IMR-90 (cell line): ENCODE data around the gene CD44. TPM values are rescaled to one million over a fixed set of nuclear protein-coding genes. Genes with fewer than 3 reads are reported as not detected.

ENCODE experiments used
- ATAC-seq: fragments of 200-7000 bp; cut with Tn5 transposase; 2 replicates; pipeline ENCODE4 v1.9.1; 2020; ENCODE audit warnings: low read depth, mild to moderate bottlenecking, moderate library complexity
- BruUV-seq: library from RNA; stranded (reverse); fragments of 400-500 nt; replicated peaks from 2 replicates; lab custom pipeline; 2021; lab: Mats Ljungman, UMichigan
- CTCF ChIA-PET: fragments of 300-600 bp; formaldehyde crosslinking; extraction: SDS; loops from one replicate; lab custom pipeline; 2021; ENCODE audit warnings: antibody characterized with exemption; lab: Yijun Ruan, JAX
- POLR2A ChIA-PET: fragments of 300-600 bp; sonication (Branson Sonifier 250); formaldehyde crosslinking; loops from one replicate; lab custom pipeline; 2022; ENCODE audit warnings: antibody characterized with exemption; ENCODE audit not compliant: unreplicated experiment; lab: Charles Lee
- DNase-seq: peaks from one replicate; pipeline ENCODE4 v3.0.0; 2013
- H2AFZ ChIP-seq: replicated peaks from 2 replicates; pipeline ENCODE3; 2013; ENCODE audit warnings: low read length, mild to moderate bottlenecking; ENCODE audit not compliant: poor library complexity
- H2AK5ac ChIP-seq: 2 replicates; pipeline ENCODE4 v1.6.1; 2013; ENCODE audit warnings: low read depth, low read length, inconsistent platforms
- H2AK9ac ChIP-seq: replicated peaks from 2 replicates; pipeline ENCODE3; 2013; ENCODE audit warnings: mild to moderate bottlenecking, low read depth, low read length, moderate library complexity; ENCODE audit not compliant: poor library complexity
- H2BK120ac ChIP-seq: 2 replicates; pipeline ENCODE4 v1.6.1; 2013; ENCODE audit warnings: low read depth, low read length, inconsistent platforms
- H2BK15ac ChIP-seq: 3 replicates; pipeline ENCODE4 v1.6.1; 2013; ENCODE audit warnings: low read depth, low read length, inconsistent platforms
- H2BK20ac ChIP-seq: 2 replicates; pipeline ENCODE4 v1.6.1; 2013; ENCODE audit warnings: low read depth, mild to moderate bottlenecking, inconsistent platforms, low read length, moderate library complexity
- H2BK5ac ChIP-seq: 2 replicates; pipeline ENCODE4 v1.6.1; 2013; ENCODE audit warnings: mild to moderate bottlenecking, low read depth, low read length, inconsistent platforms; ENCODE audit not compliant: poor library complexity, severe bottlenecking
- H3K14ac ChIP-seq: replicated peaks from 2 replicates; pipeline ENCODE4 v1.6.1; 2013; ENCODE audit warnings: low read depth, low read length, inconsistent platforms
- H3K18ac ChIP-seq: 2 replicates; pipeline ENCODE4 v1.6.1; 2013; ENCODE audit warnings: low read depth, low read length, control low read depth
- H3K23ac ChIP-seq: 2 replicates; pipeline ENCODE4 v1.6.1; 2013; ENCODE audit warnings: low read depth, low read length, inconsistent platforms
- H3K27ac ChIP-seq: 2 replicates; pipeline ENCODE4 v1.5.1; 2013; ENCODE audit warnings: mild to moderate bottlenecking, control low read depth, low read length; ENCODE audit not compliant: insufficient read depth
- H3K27me3 ChIP-seq: 2 replicates; pipeline ENCODE4 v1.6.1; 2013; ENCODE audit warnings: low read length; ENCODE audit not compliant: control insufficient read depth, insufficient read depth
- H3K36me3 ChIP-seq: 2 replicates; pipeline ENCODE4 v1.6.1; 2013; ENCODE audit warnings: low read length, mixed read lengths; ENCODE audit not compliant: control insufficient read depth, insufficient read depth
- H3K4ac ChIP-seq: 2 replicates; pipeline ENCODE4 v1.6.1; 2013; ENCODE audit warnings: low read depth, low read length, inconsistent platforms
- H3K4me1 ChIP-seq: 2 replicates; pipeline ENCODE4 v1.6.1; 2013; ENCODE audit warnings: low read length, mixed read lengths; ENCODE audit not compliant: control insufficient read depth, insufficient read depth
- H3K4me2 ChIP-seq: 2 replicates; pipeline ENCODE4 v1.6.1; 2013; ENCODE audit warnings: low read depth, mild to moderate bottlenecking, control low read depth, low read length, moderate library complexity
- H3K4me3 ChIP-seq: 2 replicates; pipeline ENCODE4 v1.5.1; 2013; ENCODE audit warnings: low read depth, mild to moderate bottlenecking, control low read depth, low read length, moderate library complexity; ENCODE audit not compliant: insufficient read depth
- H3K56ac ChIP-seq: 2 replicates; pipeline ENCODE4 v1.6.1; 2013; ENCODE audit warnings: low read length, inconsistent platforms; ENCODE audit not compliant: insufficient read depth; ENCODE audit errors: extremely low read depth
- H3K79me1 ChIP-seq, 2 experiments: 2 replicates each; pipeline ENCODE4 v1.6.1; 2013; ENCODE audit warnings: low read length in 2 of 2, inconsistent platforms in 1 of 2, low read depth in 1 of 2
- H3K9ac ChIP-seq: 2 replicates; pipeline ENCODE4 v1.6.1; 2013; ENCODE audit warnings: low read depth, low read length, control low read depth
- H3K9me1 ChIP-seq: 2 replicates; pipeline ENCODE4 v1.6.1; 2013; ENCODE audit warnings: low read length, inconsistent platforms; ENCODE audit not compliant: insufficient read depth
- H3K9me3 ChIP-seq: 2 replicates; pipeline ENCODE4 v1.6.1; 2013; ENCODE audit warnings: low read length; ENCODE audit not compliant: control insufficient read depth, insufficient read depth
- H4K20me1 ChIP-seq: 2 replicates; pipeline ENCODE4 v1.6.1; 2013; ENCODE audit warnings: low read length, inconsistent platforms; ENCODE audit not compliant: insufficient read depth
- H4K5ac ChIP-seq: 2 replicates; pipeline ENCODE4 v1.6.1; 2013; ENCODE audit warnings: mild to moderate bottlenecking, low read depth, low read length, control low read depth
- H4K8ac ChIP-seq, 2 experiments: 2 replicates each; pipeline ENCODE4 v1.6.1; 2013; ENCODE audit warnings: low read depth in 2 of 2, low read length in 2 of 2, control low read depth in 1 of 2, inconsistent platforms in 1 of 2
- H4K91ac ChIP-seq: 2 replicates; pipeline ENCODE4 v1.6.1; 2013; ENCODE audit warnings: low read depth, low read length, inconsistent platforms; ENCODE audit not compliant: insufficient read depth
- BHLHE40 ChIP-seq: fragments of 150-350 bp; IDR thresholded peaks from 2 replicates; pipeline ENCODE4 v1.6.1; 2016; ENCODE audit warnings: mild to moderate bottlenecking, low read depth, low read length
- CHD1 ChIP-seq: IDR thresholded peaks from 2 replicates; pipeline ENCODE4 v1.6.1; 2012; ENCODE audit warnings: low read depth, low read length, improper control_type of control experiment
- MAFK ChIP-seq: IDR thresholded peaks from 2 replicates; pipeline ENCODE4 v1.6.1; 2012; ENCODE audit warnings: low read depth, low read length, improper control_type of control experiment
- MAZ ChIP-seq: IDR thresholded peaks from 2 replicates; pipeline ENCODE4 v1.6.1; 2012; ENCODE audit warnings: low read depth, mild to moderate bottlenecking, low read length, improper control_type of control experiment, moderate library complexity, borderline replicate concordance
- MXI1 ChIP-seq: IDR thresholded peaks from 2 replicates; pipeline ENCODE4 v1.6.1; 2012; ENCODE audit warnings: low read depth, mild to moderate bottlenecking, low read length, moderate library complexity, borderline replicate concordance
- NFE2L2 ChIP-seq: fragments of 150-350 bp; IDR thresholded peaks from 2 replicates; pipeline ENCODE4 v1.6.1; 2016; ENCODE audit warnings: low read depth, mild to moderate bottlenecking, low read length
- POLR2A ChIP-seq: IDR thresholded peaks from 2 replicates; pipeline ENCODE4 v1.6.1; 2012; ENCODE audit warnings: mild to moderate bottlenecking, low read depth, low read length
- RAD21 ChIP-seq: IDR thresholded peaks from 2 replicates; pipeline ENCODE4 v1.6.1; 2012; ENCODE audit warnings: low read length, improper control_type of control experiment
- RCOR1 ChIP-seq: IDR thresholded peaks from 2 replicates; pipeline ENCODE4 v1.6.1; 2012; ENCODE audit warnings: mild to moderate bottlenecking, low read length, improper control_type of control experiment; ENCODE audit not compliant: insufficient replicate concordance
- SMC3 ChIP-seq: fragments of 150-350 bp; IDR thresholded peaks from 2 replicates; pipeline ENCODE4 v1.6.1; 2016; ENCODE audit warnings: low read depth, mild to moderate bottlenecking, antibody characterized with exemption, low read length, moderate library complexity
- WGBS, 2 experiments: methylation state at CpG; one replicate each; pipeline versions ENCODE4 v1.1.5 to v1.1.7; 2013; ENCODE audit warnings: missing lambda C conversion rate in 2 of 2; ENCODE audit not compliant: insufficient read length in 1 of 2; ENCODE audit errors: extremely low coverage in 2 of 2; 5-methylcytosine and 5-hydroxymethylcytosine counted together
- dilution Hi-C: fragments of 300-500 bp; cut with HindIII; formaldehyde crosslinking; loops from one replicate; pipeline ENCODE4 v1.14.3; 2018; ENCODE audit warnings: low sequenced_read_pairs; ENCODE audit not compliant: unreplicated experiment
- in situ Hi-C: fragments of 300-500 bp; cut with MboI; formaldehyde crosslinking; loops from 3 replicates; pipeline ENCODE4 v1.14.3; 2019; ENCODE audit warnings: low sequenced_read_pairs, inconsistent platforms, mixed read lengths
- intact Hi-C: fragments of 100-400 bp; cut with micrococcal nuclease; formaldehyde crosslinking; loops from 2 replicates; pipeline ENCODE4 v1.10.0; 2022
- polyA plus RNA-seq, 3 experiments: library from polyadenylated mRNA; depleted of rRNA; stranded (reverse); fragments of >200 nt; gene quantifications; 2 replicates each; pipeline ENCODE4 v1.2.3, GENCODE V29; 2012; ENCODE audit warnings: low replicate concordance in 1 of 3
- total RNA-seq: library from RNA; depleted of rRNA; stranded (reverse); fragments of >200 nt; gene quantifications from 2 replicates; pipeline ENCODE4 v1.2.3, GENCODE V29; 2012
- TF ChIP-seq, protein P1 (sequence below): fragments of 150-350 bp; IDR thresholded peaks from 2 replicates; pipeline ENCODE4 v1.6.1; 2016; ENCODE audit warnings: low read depth, mild to moderate bottlenecking, low read length, moderate library complexity, borderline replicate concordance
- TF ChIP-seq, protein P2 (sequence below): fragments of 150-350 bp; IDR thresholded peaks from 2 replicates; pipeline ENCODE4 v1.6.1; 2017; ENCODE audit warnings: mild to moderate bottlenecking, antibody characterized with exemption, low read length, low read depth

CD44 gene
- total and polyA plus RNA-seq, 2 of the 4 experiments (the other 2 are of a cell fraction), result 357 to 947 TPM

DNA sequence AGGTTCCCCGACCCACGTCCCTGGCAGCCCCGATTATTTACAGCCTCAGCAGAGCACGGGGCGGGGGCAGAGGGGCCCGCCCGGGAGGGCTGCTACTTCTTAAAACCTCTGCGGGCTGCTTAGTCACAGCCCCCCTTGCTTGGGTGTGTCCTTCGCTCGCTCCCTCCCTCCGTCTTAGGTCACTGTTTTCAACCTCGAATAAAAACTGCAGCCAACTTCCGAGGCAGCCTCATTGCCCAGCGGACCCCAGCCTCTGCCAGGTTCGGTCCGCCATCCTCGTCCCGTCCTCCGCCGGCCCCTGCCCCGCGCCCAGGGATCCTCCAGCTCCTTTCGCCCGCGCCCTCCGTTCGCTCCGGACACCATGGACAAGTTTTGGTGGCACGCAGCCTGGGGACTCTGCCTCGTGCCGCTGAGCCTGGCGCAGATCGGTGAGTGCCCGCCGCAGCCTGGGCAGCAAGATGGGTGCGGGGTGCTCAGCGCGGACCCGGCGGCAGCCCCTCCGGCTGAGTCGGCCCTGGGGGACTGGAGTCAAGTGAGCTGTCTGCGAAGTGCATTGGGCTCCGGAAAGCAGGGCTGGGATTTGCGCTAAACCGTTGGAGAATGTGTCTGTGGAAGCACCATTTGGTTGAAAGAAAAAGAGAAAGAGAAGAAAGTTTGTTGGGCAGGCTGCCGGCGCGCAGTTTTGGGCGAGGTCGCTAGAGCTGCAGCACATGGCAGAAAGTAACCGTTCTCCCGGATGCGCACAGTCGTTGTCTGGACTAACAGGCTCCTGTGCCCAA is at the start of gene CD44 (continued):
- 0 out of 2 replicates have a peak, but pooled peaks have one; percentile 5 for TF ChIP-seq SMC3
- no peak for TF ChIP-seq RCOR1
- no peak for TF ChIP-seq MAFK
- TF ChIP-seq MAZ, result peak; percentile 84; the same call in 1 of the 2 replicates
- peak; percentile 89 for TF ChIP-seq MXI1

DNA sequence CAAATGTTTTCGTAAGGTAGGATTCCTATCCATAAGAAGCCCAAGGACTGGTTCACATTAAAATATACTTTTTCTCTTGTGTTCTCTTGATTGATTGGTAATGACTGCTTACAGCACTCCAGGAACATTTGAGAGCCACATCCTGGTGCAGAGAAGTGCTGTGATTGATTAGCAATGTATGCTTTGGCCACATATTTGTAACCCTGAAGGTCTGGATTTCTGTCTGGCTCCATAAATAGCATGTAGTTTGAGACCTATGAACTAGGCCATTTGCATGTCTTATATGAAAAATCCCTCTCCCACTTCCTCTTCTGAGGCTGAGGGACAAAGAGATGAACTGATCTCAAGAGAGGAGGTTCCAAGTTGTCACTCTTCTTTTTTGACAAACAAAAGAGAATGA is 49.3 kb upstream of the CD44 start:
- H4K20me1 ChIP-seq, result no peaks in the 10 kb centered on the region
- no CpG with 5 or more reads among the region's 1 CpG for WGBS, 2 experiments
- H2BK20ac ChIP-seq, result no peak overlapping the region
- H3K27ac ChIP-seq, result no peak overlapping the region
- no peak overlapping the region for H4K91ac ChIP-seq
- DNase-seq (no peak), ATAC-seq (no peak)
- peaks cover 0 to 7% of the 10 kb centered on the region in 2 experiments; a peak in 1 of 4 replicates for H3K79me1 ChIP-seq
- H2BK15ac ChIP-seq, result no peak overlapping the region
- no peak overlapping the region for H3K4ac ChIP-seq
- intact Hi-C loops (no loop called here), in situ Hi-C loops (no loop called here), dilution Hi-C loops (no loop called here)
- H3K36me3 ChIP-seq, result no peaks in the 10 kb centered on the region
- H4K5ac ChIP-seq, result no peak overlapping the region
- H4K8ac ChIP-seq, result no peak overlapping the region
- no peak overlapping the region for H3K18ac ChIP-seq
- H3K4me3 ChIP-seq, result no peak overlapping the region
- H3K4me1 ChIP-seq, result peaks cover 3% of the 10 kb centered on the region
- BruUV-seq, result no TSS peak
- no peak overlapping the region for H3K14ac ChIP-seq
- CTCF ChIA-PET, result interaction anchor here (0.6 kb wide), 1 partner anchor 91 kb away, joined by 3 read pairs; no protein-coding TSS in a partner anchor
- no peak overlapping the region for H3K23ac ChIP-seq
- no peak overlapping the region for H2BK120ac ChIP-seq
- no peaks in the 10 kb centered on the region for H3K27me3 ChIP-seq
- no peak overlapping the region for H3K9ac ChIP-seq
- H3K4me2 ChIP-seq, result no peak overlapping the region
- no peak overlapping the region for H2BK5ac ChIP-seq
- no peak overlapping the region for H2AK9ac ChIP-seq
- 0 out of 2 replicates have a peak, but pooled peaks cover 4% of the 10 kb centered on the region for H3K9me1 ChIP-seq
- H3K56ac ChIP-seq, result no peak overlapping the region
- no peak overlapping the region for H2AK5ac ChIP-seq
- POLR2A ChIA-PET, result no interaction called here
- no peak overlapping the region for H2AFZ ChIP-seq
- H3K9me3 ChIP-seq, result no peaks in the 10 kb centered on the region
- TF ChIP-seq MAFK (no peak), NFE2L2 (no peak), BHLHE40 (no peak), MAZ (no peak), POLR2A (no peak), SMC3 (no peak), RCOR1 (no peak), RAD21 (no peak), CHD1 (no peak)
- TF ChIP-seq, protein P1, sequence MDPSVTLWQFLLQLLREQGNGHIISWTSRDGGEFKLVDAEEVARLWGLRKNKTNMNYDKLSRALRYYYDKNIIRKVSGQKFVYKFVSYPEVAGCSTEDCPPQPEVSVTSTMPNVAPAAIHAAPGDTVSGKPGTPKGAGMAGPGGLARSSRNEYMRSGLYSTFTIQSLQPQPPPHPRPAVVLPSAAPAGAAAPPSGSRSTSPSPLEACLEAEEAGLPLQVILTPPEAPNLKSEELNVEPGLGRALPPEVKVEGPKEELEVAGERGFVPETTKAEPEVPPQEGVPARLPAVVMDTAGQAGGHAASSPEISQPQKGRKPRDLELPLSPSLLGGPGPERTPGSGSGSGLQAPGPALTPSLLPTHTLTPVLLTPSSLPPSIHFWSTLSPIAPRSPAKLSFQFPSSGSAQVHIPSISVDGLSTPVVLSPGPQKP, result no peak
- TF ChIP-seq, protein P2, sequence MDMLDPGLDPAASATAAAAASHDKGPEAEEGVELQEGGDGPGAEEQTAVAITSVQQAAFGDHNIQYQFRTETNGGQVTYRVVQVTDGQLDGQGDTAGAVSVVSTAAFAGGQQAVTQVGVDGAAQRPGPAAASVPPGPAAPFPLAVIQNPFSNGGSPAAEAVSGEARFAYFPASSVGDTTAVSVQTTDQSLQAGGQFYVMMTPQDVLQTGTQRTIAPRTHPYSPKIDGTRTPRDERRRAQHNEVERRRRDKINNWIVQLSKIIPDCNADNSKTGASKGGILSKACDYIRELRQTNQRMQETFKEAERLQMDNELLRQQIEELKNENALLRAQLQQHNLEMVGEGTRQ, result no peak
